GF-D8 (cell line): ENCODE measurements around the gene ANAPC16.
"Not testable (repeated sequence)": the region's sequence is repeated elsewhere in the genome, so short reads cannot be mapped to it uniquely, and the experiment has no call there.

ENCODE experiments used
- DNase-seq: peaks from one replicate; lab custom pipeline; 2025; lab: John Stamatoyannopoulos, UW

The ANAPC16 gene

DNA sequence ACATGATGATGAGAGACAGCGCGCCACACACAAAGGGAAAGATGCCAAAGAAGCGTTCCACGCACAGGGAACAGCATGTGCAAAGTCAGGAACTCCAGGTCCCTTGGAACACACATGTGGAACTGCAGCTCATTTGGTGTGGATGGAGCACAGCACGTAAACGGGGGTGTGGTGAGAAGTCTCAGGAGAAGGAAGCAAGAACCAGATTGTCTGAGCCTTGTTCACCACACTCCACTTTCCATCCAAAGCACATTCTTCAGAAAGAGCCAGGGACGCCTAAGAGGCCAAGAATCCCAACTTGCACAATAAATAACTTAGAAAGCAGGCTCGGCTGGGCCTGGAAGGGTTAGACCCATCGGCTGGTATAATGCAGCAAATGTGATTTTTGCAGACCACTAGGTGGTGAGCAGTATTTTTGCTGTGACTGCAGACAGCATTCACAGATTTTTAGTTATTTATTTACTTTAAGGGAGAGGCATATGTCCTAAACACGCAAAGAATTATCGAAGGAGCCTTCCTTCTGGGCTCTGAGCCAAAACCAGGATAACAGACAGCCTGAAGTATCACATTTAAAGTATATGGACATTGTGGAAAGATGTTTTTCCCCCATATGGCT, 28.1 kb downstream of the ANAPC16 start:
- DNase-seq: no peak

- DNase-seq: no peak
Measured at GRCh38 chr10:72244573-72245038, 28.8 kb downstream of the ANAPC16 start.

DNA sequence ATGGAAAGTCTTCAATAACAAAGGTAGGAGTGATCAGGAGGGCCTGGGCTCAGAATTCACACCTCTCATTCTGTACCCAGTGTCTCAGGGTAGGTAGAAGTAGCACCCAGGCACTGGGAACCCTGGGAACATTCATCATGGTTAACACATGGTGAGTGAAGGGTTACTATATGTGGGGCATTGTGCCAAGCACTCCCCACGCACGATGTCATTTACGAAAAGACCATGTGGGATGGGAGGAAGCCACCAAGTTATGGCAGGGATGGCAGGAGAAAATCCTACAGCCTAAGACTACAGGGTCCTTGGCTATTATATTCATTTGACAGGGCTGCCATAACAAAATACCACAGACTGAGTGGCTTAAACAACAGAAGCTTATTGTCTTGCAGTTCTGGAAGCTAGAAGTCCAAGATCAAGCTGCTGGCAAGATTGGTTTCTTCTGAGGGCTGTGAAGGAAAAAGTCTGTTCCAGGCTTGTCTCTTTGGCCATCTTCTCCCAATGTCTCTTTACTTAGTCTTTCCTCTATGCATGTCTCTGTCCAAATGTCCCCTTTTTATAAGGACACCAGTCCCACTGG, 30.2 kb downstream of the ANAPC16 start:
- DNase-seq: no peak

- DNase-seq: peak; percentile 54
Measured at GRCh38 chr10:72248468-72249151, 32.8 kb downstream of the ANAPC16 start.

DNA sequence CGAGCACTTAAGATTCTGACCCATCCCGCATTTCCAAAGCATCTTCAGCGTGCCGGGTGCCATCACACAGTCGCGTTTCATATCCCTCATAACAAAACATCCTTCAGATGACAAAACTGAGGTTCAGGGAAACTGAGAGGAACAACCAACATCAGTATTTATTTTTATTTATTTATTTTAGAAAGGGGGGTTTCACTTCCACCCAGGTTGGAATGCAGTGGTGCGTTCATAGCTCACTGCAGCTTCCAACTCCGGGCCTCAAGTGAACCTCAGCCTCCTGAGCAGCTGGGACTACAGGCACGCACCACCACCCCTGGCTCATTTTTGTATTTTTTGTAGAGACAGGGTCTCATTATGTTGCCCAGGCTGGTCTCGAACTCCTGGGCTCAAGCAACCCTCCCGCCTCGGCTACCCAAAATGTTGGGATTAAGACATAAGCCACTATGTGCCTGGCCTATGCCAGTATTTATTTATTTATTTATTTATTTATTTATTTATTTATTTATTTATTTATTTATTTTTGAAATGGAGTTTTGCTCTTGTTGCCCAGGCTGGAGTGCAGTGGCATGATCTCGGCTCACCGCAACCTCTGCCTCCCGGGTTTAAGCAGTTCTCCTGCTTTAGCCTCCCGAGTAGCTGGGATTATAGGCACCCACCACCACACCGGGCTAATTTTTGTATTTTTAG, 33.5 kb downstream of the ANAPC16 start:
- DNase-seq: not testable (repeated sequence)

- no peak for DNase-seq
Measured at GRCh38 chr10:72250666-72251065, 34.9 kb downstream of the ANAPC16 start.

DNA sequence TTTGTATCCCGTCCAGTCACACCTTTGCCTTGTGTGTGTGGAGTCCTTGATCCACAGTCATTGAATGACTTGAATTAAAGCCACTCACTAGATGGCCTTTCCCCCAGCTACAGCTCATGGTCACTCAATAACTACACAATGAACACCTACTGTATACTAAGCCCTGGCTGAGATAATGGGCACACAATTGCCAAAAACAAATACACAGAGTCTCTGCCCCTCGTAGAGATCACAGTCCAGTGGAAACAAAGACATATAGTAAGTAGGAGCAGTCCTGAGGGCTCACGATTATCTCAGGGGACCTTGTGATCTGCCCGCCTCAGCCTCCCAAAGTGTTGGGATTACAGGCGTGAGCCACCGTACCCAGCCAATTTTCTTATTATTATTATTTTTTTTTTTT, 35.8 kb downstream of the ANAPC16 start:
- no peak for DNase-seq

DNA sequence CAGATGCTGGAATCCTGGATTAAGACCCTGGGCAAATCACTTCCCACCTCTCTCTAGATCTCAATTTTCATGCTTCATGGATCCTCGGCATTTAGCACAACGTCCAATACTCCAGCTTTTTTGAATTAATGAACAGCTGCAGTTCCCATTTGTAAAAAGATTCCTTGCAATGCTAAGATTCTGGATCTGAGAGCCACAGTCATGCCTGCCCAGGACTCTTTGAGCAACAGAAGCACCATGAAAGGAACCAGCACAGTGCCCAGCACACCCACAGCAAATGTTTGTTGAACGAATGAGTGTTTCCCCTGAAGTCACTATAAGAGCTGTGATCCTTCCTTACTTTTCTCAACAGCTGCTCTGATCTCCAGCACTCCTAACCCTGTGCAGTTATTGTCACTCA, 37.2 kb downstream of the ANAPC16 start:
- DNase-seq: no peak

DNA sequence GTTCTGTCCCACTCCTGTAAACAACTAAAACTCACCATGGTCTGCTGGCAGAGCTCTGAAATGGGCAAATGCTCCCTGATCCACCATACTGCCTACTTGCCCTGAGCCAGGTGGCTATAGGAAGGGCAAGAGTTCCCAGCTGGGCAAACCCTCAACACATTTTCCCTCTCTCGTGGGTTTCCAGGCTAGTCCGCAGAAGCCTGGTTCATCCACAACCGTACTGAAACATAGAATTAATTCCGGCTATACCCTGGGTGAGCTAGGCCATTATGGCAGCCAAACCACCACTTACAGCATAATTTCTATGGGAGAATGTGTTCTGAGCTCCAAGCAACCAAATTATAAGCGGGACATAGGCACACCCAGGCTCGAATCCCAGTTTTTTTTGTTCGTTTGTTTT, 37.8 kb downstream of the ANAPC16 start:
- DNase-seq: no peak

DNA sequence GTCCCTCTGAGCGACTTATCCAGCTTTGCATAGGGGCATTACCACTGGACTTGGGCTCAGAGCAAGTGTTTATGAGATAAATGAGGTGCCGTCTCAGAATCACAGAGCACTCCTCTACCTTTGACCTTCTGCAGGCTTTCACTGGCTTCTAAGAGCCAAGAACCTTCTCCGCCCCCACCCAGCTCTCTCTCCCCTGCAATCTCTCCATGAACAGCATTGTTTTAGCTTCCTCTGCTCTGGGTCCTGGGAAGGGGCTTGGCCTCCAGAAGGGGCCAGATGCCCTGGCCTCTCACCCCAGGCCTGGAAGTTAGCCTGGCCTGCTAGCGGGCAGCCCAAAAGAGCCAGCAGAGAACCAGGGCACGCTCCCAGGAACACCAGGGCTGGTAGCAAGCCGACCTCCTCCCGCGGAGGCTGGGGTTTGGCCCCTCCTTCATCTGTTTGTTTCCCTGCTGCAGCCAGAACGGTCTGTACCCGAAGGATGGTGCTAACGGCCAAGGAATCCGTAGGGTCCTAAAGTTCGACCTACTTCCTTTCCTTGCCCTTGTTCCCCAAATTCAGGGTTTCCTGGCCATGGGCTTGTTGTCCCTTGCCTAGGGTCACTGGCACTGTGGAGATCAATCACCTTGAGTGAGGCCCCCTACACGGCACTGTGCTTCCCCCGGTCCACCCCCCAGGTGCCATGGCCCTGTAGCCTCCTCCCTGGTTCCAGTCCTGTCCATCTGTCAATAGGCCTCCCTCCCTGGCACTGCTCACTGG, 39.2 kb downstream of the ANAPC16 start:
- DNase-seq: peak; percentile 49

- DNase-seq: no peak
Measured at GRCh38 chr10:72255977-72256729, 40.3 kb downstream of the ANAPC16 start.

DNA sequence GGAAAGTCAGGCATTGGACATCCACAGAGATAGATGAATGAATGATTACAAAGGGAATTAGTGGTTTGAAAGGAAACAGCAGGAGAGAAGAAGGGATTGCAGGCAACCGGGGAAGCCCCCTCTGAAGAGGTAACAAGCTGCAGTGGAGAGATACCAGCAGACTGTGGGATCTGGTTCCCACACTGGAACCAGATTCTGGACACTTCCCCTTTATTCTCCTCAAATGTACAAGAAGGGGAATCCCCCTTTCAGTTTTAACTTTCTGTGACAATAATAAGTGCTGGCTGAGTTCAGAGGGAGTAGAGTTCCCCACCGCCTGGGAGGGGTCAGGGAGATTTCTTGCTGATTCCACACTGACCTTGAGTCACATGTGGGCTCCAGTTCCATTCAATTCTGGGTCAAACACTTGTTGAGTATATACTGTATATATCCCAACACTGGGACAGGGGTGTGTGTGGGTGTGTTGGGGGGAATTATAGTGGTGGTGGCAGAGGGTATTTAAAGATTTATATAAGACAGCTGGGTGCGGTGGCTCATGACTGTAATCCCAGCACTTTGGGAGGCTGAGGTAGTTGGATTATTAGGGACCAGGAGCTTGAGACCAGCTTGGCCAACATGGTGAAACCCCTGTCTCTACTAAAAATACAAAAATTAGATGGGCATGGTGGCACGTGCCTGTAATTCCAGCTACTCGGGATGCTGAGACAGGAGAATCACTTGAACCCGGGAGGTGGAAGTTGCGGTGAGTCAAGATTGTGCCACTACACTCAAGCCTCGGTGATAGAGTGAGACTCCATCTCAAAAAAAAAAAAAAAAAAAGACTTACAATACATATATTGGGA, 41.5 kb downstream of the ANAPC16 start:
- DNase-seq: peak; percentile 55

- no peak for DNase-seq
Measured at GRCh38 chr10:72258617-72259016, 42.8 kb downstream of the ANAPC16 start.

DNA sequence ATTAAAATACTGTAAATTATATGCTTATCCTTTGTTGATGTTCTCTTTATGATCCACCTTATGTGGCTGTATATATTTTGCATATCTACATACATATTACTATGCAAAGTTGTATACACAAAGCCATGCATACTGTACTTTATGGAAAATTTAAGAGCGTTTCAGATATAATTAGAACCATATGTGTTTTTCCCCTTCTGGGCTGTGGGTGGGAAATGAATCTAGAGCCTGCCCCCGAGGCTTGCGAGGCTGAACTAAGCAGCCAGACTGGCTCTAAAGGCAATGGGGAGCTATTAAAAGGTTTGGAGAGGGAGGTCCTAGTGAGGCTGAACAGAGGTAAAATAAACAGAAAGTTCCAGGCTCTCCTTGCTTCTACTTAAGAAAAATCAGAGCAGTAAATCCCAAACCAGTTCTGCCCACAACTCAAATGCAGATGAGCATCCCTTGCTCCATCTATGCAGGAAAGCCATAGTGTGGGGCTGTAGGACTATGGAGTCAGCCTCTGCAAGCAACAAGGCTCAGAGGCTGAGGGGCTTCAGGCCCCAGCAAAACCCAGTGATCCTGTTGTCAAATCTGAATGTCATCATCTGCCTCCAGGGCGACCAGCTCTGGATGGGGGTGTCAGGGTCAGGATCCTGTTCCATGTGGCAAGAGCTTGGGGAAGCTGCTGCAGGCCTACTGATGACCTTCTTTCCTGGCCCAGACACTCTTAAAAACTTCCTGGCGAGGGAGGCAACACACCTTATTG, 43.9 kb downstream of the ANAPC16 start:
- no peak for DNase-seq

GRCh38 chr10:72260239-72260975, 44.6 kb downstream of the ANAPC16 start:
- no peak for DNase-seq

GRCh38 chr10:72260976-72261783, 45.4 kb downstream of the ANAPC16 start:
- DNase-seq: no peak

GRCh38 chr10:72261784-72262404, 46.1 kb downstream of the ANAPC16 start:
- no peak for DNase-seq
